ENCODE measurements around the gene NRXN2.

DNA sequence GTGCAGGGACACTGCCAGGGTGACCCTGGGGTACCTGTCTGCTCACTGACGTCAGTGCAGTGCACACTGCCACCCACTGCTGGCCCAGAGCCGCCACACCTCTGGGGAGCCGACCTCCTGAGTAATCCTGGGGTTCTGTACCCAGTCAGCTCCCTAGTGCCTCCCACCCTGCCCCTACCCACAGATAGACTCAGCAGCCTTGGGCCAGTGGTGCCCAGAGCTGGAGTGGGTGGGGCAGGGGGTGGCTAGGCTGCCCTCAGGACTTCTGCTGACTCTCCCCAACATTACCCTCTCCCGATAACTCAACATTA is 5.8 kb downstream of the NRXN2 start:
- TF ChIP-seq, protein P1, sequence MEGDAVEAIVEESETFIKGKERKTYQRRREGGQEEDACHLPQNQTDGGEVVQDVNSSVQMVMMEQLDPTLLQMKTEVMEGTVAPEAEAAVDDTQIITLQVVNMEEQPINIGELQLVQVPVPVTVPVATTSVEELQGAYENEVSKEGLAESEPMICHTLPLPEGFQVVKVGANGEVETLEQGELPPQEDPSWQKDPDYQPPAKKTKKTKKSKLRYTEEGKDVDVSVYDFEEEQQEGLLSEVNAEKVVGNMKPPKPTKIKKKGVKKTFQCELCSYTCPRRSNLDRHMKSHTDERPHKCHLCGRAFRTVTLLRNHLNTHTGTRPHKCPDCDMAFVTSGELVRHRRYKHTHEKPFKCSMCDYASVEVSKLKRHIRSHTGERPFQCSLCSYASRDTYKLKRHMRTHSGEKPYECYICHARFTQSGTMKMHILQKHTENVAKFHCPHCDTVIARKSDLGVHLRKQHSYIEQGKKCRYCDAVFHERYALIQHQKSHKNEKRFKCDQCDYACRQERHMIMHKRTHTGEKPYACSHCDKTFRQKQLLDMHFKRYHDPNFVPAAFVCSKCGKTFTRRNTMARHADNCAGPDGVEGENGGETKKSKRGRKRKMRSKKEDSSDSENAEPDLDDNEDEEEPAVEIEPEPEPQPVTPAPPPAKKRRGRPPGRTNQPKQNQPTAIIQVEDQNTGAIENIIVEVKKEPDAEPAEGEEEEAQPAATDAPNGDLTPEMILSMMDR (tag by site-specific recombination; IDR thresholded peaks at IDR 0.05): no peak
- TF ChIP-seq ZNF239 (tag by site-specific recombination; IDR thresholded peaks at IDR 0.05) (no peak), ZNF426 (tag by site-specific recombination; IDR thresholded peaks at IDR 0.05) (no peak)
